Renal cortex interstitium (tissue), 11 donors: ENCODE data around the gene SPATS2. TPM values are rescaled to one million over a fixed set of nuclear protein-coding genes. Genes with fewer than 3 reads are reported as not detected.
"Not testable (repeated sequence)": the region's sequence is repeated elsewhere in the genome, so short reads cannot be mapped to it uniquely, and the experiment has no call there.

Experiments used
- DNase-seq, 11 donors: peaks; one replicate each; pipeline ENCODE4 v3.0.0-alpha.2; 2013; ENCODE audit warnings: low read depth in 9 of 11, low spot score in 4 of 11; ENCODE audit errors: extremely low read depth in 1 of 11
- polyA plus RNA-seq, 3 donors: library from polyadenylated mRNA; unstranded; fragments of 120-200 nt; gene quantifications; one replicate each; pipeline ENCODE4 v1.2.1, GENCODE V29; 2013; ENCODE audit not compliant: insufficient read length in 3 of 3

SPATS2 gene
- polyA plus RNA-seq, 3 donors, result 51.0 to 63.3 (median 52.7) TPM

DNA sequence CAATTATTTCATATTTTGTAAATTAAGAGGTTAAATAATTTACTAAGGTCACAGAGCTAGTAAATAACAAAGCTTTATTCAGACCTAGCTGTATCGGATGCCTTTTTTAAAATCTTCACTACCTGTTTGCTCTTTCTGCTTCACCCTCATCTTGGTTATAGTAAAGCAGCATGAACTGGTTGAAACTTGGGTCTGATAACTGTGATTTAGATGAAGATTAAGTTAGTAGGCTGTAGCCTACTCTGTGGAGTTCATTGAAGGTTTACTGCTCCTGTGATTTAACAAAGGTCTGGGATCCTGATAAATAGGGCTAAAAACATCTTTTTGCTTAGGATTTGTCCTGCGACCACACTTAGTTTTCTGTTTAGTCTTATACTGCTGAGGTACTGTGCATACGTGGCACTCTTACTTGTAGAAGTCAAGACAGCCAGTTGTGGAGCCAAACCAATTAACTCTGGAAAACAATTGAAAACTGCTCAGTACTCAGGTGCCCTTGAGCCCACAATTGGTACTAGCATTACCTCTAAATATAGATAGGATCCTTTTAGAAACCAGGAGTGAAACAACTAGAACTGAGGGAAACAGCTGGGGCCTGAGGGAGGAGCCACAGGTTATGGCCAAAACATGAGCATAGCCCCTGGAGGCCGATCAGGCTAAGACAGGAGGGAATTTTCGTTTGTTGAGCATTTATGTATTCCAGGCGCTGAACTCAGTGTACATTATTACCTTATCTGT lies 2.3 kb downstream of the SPATS2 start:
- peak in 2 of 11 donors; percentile 8 to 9 for DNase-seq

DNA sequence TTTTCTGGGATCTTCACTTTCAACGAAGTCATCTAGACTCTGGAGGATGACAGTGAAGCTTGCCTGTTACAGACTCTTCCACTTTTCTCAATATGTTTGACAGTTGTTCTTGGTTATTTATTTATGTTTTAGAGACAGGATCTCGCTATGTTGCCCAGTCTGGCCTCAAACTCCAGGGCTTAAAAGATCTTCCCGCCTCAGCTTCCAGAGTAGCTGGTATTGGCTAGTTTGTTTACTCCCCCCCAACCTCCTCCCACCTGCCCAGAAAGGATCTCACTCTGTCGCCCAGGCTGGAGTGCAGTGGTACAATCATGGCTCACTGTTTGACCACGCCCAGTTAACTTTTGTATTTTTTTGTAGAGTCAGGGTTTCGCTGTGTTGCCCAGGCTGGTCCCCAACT lies 3.3 kb downstream of the SPATS2 start:
- no peak for DNase-seq

DNA sequence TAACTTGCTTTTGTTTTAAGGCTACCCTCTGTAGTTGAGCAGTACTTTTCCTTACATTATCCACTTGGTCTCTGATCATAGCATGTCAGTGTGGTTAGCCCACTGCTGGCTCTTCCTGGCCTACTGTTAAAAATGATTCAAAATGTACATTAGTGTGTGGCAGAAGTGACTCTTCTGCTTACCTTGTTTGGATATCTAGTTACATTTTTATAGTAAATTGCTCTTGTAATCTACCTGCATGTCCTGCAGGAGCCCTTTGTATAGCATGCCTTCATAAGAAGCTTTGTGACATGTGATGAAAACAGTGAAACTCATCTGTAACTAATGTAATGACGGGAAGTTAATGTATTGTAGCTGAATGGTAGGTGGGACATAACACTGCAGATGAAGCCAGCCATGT lies 8.1 kb downstream of the SPATS2 start:
- DNase-seq, result no peak

DNA sequence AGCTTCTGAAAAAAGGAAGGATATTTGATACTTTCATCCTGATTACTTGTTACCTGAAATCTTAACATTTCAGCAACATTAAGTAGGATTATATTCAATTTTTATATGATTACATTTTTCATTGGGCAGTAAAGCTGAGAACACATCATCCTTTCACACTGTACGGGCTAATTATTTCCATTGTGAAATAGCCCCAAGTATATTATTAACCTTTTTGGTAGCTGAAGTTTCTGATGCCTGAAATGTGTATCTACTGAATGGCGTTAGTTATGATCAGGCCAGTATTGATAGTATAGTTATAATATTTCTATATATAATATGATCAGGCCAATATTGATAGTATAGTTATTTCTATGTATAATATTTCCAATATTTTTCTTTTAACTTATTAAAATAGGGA lies 10.1 kb downstream of the SPATS2 start:
- DNase-seq, result no peak

DNA sequence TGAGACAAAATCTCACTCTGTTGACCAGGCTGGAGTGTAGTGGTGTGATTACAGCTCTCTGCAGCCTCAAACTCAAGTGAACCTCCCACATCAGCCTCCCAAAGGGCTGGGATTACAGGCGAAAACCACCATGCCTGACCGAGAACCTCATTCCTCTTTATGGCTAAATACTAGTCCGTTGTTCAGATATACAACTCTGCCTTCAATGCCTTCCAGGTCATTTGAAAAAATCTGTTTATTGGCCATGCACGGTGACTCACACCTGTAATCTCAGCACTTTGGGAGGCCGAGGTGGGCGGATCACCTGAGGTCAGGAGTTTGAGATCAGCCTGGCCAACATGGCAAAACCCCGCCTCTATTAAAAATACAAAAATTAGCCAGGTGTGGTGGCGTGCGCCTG lies 12.9 kb downstream of the SPATS2 start:
- not testable (repeated sequence) for DNase-seq

DNA sequence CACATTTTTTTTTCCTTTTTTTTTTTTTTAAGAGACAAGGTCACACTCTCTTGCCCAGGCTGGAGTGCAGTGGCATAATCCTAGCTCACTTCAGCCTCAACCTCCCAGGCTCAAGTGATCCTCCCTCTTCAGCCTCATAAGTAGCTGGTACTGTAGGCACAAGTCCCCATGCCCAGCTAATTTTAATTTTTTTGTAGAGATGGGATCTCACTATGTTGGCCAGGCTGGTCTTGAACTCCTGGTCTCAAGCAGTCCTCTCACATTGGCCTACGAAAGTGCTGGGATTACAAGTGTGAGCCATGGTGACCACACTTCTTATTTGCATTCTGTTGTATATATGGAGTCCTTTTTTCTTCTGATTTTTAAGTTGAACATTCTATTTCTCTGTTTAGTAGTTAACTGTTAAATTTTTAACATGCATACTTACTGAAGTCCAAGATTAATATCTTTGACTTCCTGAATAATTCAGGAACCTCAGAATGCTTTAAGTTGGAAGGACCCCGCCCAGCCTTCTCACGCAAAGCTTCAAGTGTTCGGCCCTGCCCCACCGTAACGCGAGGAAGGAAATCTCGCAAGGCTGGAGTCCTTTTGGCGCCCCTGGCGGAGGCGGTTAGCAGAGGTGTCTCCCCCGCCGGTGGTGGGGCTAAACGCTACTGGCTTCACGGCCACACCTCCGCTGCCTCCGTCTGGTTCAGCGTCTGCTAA lies 21.6 kb downstream of the SPATS2 start:
- peak in 2 of 11 donors; percentile 8 to 33 for DNase-seq

DNA sequence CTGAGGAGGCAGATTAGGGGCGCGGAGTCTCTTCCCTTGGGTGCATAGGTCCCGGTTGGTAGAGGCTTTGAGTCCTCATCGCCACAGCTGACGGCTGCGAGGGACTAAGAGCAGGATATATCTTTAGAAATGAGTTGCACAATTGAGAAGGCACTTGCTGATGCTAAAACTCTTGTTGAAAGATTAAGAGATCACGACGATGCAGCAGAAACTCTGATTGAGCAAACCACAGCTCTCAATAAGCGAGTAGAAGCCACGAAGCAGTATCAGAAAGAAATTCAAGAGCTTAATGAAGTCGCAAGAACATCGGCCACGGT lies 22.1 kb downstream of the SPATS2 start:
- no peak for DNase-seq

DNA sequence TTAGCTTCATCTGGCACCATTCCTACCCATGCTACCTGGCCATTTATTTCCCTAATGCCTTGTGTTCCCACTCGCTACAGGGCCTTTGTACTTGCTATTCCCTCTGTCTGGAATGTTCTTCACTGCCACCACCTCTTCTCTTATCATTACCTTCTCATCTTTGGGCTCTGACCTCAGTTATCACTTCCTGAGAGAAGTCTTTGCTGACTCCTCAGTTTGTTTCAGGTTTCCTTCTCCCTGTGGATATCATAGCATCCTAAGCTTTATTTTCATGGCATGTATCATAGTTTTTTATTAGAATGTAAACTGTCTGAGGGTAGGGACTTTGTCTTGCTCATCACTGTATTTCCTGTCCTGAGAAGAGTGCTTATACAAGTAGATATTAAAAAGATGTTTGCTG lies 29.7 kb downstream of the SPATS2 start:
- no peak for DNase-seq

DNA sequence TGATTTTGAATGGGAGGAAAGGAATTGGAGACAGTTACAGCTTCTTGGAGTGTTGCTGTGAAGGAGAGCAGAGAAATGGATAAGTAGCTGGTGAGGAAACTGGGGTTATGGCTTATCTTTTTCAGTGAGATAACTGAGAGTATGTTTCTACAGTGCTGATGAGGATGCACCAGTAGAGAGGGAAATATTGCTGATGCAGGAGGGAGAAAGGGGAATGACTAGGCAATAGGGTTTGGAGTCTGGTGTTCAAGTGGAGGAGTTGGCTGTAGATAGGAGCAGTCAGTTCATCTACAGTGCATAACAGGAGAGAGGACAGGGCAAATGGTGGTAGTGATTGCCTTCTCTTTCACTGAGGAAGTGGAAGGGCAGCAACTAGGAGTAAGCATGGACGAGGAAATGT lies 33.0 kb downstream of the SPATS2 start:
- DNase-seq, result no peak

DNA sequence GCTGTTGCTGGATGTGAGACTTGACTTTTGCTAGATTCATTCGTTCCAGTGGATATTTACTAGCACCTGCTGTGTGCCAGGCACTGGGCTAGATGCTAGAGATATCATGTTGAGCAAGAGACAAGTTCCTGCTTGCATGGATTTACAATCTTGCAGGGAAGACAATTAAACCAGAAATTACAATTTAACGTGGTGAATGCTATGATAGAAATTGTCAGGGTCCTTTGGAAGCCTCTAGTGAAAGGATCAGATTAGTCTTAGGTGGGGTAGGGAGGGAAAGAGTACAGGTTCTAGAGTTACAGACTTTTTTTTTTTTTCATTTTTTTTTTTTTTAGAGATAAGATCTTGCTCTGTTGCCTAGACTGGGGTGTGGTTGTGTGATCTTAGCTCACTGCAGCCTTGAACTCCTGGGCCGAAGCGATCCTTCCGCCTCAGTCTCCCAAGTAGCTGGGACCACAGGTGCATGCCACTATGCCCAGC lies 36.7 kb downstream of the SPATS2 start:
- DNase-seq, result no peak

DNA sequence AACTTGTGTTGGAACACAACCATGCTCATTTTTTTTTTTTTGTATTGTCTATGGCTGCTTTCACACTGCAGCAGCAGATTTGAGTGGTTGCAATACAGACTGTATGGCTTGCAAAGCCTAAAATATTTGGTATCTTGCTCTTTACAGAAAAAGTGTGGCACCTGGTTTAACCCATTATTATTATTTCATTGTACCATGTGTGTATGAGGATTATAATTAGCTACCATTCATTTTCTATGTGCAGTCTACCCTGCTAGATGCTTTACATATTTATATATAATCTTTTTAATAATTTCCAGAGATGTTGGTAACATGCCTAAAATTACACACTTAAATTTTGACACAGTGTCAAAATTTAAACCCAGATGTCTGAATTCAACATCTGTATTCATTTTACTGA lies 37.7 kb downstream of the SPATS2 start:
- no peak for DNase-seq

DNA sequence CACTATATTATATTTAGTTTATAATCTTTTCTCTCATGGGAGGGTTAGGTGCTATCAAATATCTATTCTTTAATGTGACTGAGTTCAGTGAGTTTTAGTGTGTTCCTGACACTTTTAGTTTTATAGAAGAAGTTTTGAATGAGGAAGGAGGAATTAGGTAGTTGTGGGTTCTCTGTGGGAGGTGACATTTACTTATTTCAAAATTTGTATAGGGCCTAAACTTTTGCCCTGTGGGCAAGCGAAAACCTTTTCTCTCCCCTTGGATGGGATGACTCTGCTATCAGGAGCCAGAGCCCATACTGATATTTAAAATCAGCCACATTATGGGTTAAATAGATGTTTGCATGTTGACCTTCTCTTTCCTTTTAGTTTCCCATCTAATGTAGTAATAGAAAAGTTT lies 43.6 kb downstream of the SPATS2 start:
- DNase-seq, result no peak

DNA sequence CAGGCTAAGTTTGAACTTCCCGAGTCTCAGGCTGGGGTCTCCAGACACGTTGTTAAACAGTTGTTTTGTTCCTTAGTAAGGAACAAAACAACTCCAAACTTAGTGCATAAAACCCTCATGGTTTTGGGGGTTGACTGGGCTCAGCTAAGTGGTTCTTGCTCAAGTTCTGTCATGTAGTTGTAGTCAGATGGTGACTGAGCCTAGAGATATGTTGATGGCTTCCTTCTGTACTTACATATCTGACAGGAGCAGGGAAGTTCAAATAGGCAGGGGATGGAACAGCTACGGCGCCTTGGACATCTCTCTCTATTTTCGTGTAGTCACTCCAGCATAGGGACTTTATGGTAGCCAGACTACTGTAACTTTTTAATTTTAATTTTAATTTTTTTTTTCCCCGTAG lies 45.7 kb downstream of the SPATS2 start:
- DNase-seq, result no peak

DNA sequence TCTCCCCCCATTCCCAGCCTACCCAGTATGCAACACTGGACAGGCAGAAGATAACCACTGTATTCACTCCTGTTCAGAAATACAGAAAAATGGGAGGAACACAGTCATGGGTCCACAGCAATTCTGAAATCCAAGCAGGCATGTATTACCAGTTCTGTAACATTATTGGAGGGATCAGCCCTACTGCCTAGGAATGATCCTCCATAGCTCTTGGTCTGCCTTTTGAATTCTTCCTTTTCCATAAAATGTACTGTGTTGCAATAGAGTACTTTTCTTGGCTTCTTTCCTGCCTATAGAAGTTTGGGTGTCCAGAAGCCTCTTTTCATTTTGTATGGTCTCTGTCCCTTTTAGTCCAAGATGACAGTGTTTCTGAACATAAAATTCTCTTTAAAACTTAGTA lies 46.5 kb downstream of the SPATS2 start:
- DNase-seq, result no peak

DNA sequence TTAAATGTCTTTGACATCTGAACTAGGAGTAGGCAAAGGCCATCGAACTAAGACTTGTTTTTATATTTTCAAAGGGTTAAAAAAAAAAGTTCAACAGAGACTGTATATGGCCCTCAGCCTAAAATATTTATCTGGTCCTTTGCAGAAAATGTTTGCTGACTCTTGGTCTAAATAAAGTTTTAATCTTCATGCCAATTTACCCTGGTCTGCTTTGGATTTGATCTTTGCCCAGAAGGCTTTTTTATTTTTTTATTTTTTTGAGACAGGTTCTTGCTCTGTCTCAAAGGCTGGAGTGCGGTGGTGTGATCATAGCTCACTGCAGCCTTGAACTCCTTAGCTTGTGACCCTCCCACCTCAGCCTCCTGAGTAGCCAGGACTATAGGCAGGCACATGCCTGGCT lies 47.1 kb downstream of the SPATS2 start:
- DNase-seq, result no peak

DNA sequence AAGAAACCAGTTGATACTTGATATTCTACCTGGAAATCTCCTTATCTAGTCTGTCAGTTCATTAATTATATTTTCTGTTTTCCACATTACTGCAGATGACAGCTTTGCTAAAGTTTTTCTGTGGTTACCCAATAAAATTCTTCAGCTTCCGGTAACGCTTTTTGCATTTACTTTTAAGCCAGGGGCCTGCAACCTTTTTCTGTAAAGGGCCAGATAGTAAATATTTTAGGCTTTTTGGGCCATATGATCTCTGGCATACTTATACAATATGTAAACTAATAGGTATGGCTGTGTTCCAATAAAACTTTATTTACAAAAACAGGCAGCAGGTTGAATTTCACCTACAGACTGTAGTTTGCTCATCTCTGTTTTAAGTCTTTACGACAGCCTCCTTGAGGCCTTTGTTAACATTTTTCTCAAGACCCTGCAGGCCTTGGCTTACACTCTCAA lies 48.3 kb downstream of the SPATS2 start:
- no peak for DNase-seq

DNA sequence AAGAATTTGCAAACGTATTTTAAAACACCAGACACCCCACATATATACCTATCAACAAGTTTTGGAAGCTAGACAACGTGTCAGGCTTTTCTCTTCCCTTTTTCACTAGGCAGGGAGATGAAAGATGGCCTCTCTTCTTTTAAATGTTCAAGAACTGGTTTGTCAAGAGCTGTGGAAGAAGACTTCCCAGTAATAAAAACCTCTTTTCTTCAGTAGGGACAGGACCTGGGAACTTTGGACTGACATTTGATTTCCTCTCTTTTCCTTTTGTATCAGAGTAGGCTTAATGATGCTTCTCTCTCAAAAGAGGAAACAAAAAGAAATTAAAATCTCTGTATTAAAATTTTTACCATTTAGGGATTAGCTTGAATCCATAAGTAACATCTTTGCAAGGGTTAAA lies 49.6 kb downstream of the SPATS2 start:
- DNase-seq, result no peak

DNA sequence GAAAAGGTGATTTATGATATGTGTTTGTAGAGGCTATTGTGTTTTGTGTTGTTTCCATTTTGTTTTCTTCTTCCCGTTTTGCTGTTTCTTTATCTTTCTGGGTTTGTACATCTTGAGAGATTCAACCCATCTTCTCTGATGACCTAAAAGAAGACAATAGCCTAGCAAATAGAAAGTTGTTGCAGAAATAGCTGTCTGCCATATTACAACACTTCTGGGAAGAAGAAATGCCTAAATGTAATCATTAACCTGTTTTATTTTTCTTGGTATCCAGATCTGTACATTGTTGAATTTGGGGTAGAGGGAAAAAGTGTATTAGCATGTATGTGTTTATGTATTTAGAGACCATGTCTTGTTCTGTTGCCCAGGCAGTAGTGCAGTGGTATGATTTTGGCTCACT lies 50.3 kb downstream of the SPATS2 start:
- DNase-seq, result no peak

DNA sequence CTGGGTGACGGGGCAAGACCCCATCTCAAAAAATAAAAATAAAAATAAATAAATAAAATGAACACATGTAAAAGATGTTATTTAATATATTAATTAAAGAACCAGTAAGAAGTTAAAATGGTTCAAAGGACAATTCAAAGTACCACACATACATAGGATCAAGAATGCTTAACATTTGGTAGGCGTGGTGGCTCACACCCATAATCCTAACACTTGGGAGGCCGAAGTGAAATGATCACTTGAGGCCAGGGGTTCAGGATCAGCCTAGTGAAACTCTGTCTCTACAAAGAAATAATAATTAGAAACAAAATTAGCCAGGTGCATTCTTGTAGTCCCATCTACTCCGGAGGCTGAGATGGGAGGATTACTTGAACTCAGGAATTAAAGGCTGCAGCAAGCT lies 53.3 kb downstream of the SPATS2 start:
- DNase-seq, result no peak

DNA sequence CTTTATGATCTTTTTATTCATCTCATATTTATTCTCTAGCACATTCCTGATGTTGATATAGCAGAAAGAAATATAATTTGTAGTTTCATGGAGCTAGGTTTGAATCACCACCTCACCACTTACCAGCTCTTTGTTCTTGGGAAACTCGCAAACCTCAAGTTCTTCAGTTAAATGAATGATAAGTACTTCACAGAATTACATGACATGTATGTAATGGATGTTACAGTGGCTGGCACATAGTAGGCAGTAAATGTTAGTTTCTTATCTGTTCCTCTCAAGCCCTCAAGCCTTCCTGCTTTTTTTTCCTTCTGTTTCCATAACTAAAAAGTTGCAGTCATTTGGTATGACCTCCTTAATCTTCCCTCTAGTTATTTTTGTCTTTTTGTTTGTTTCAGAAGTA lies 54.9 kb downstream of the SPATS2 start:
- DNase-seq, result no peak

DNA sequence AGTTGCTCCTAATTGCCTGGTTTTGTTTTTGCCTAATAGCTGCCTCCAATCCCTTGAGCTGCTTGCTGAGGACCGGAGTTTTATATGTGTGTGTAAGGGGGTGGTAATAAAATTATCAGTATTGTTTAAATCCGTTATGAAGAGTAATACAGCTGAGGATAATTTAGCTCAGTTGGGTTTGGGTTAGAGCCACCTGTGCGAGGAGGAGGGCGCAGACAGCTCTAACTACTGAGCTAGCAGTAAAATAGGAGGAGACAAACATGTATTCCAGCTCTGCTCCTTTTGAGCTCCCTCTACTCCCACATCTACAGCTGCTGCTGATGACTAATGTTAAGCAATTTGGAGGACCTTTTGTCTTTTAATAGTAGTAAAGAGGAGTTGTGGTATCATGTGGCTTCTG lies 61.5 kb downstream of the SPATS2 start:
- peak in 2 of 11 donors; percentile 2 to 4 for DNase-seq
